ENCODE results near the gene TAF11L14. TPM values are rescaled to one million over a fixed set of nuclear protein-coding genes. Genes with fewer than 3 reads are reported as not detected.

The TAF11L14 gene
- total and polyA plus RNA-seq, 2 experiments from 2014 or later = not detected

DNA sequence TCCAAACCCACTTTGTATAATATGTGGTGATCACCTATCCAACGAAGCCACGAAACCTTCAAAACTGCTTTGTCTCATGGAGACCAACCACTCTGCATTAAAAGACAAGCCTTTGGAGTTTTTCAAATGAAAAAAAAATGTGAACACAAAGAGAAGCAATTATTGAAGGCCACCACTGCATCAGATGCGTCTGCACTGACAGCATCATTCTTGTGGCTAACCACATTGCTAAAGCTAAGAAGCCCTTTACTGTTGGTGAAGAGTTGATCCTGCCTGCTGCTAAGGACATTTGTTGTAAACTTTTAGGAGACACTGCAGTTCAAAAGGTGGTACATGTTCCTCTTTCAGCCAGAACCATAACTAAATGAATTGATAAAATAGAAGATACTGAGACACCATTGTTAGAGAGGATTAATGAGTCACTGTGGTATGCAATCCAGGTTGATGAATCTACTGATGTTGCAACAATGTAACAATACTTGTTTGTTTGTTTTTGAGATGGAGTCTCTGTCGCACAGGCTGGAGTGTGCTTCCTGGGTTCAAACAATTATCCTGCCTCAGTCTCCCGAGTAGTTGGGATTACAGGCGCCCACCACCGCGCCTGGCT, 45.4 kb downstream of the TAF11L14 start:
- H3K36me3 Mint-ChIP-seq (ENCODE audit: low read depth) = no peaks in the 10 kb centered on the region
- no peak overlapping the region; the same call in 1 of the 2 replicates for H3K27ac Mint-ChIP-seq
- no peaks in the 10 kb centered on the region for H3K27me3 Mint-ChIP-seq (ENCODE audit: insufficient read depth, low read depth, poor library complexity)
- DNase-seq (ENCODE audit: low spot score) = no peak
- no peaks in the 10 kb centered on the region for H3K9me3 Mint-ChIP-seq
- ATAC-seq = no peak
- no peaks in the 10 kb centered on the region for H3K36me3 ChIP-seq (ENCODE audit: insufficient read depth)
- H3K4me2 ChIP-seq = no peak overlapping the region
- no peaks in the 10 kb centered on the region for H3K4me1 ChIP-seq (ENCODE audit: insufficient read depth)
- no peaks in the 10 kb centered on the region for H4K20me1 ChIP-seq (replicated peaks; ENCODE audit: insufficient read depth)
- H2AFZ ChIP-seq = no peak overlapping the region
- no peak overlapping the region for H3K4me3 Mint-ChIP-seq
- H3K4me1 Mint-ChIP-seq = no peaks in the 10 kb centered on the region
- H3K9me2 ChIP-seq (ENCODE audit: insufficient read depth) = no peaks in the 10 kb centered on the region
- TF ChIP-seq CREB1 (CRISPR knock-in tag; IDR thresholded peaks at IDR 0.05; ENCODE audit: low read depth) (no peak), ZNF331 (CRISPR knock-in tag; IDR thresholded peaks at IDR 0.05; ENCODE audit: low read depth) (no peak), JUNB (IDR thresholded peaks at IDR 0.05; ENCODE audit: unreplicated experiment) (no peak), EZH2 (IDR thresholded peaks at IDR 0.05; ENCODE audit: low read depth, unreplicated experiment) (no peak), CTCF (conservative IDR thresholded peaks at IDR 0.05; ENCODE audit: low read depth in 2 of 2) (no peak), ZNF114 (CRISPR knock-in tag; IDR thresholded peaks at IDR 0.05) (no peak), EZH2phosphoT487 (IDR thresholded peaks at IDR 0.05; ENCODE audit: unreplicated experiment) (no peak), ZNF462 (CRISPR knock-in tag; IDR thresholded peaks at IDR 0.05) (no peak), NANOG (IDR thresholded peaks at IDR 0.05; ENCODE audit: borderline replicate concordance) (no peak), REST (IDR thresholded peaks at IDR 0.05; ENCODE audit: unreplicated experiment) (no peak), STAT1 (IDR thresholded peaks at IDR 0.05; ENCODE audit: unreplicated experiment) (no peak), POLR2AphosphoS5 (IDR thresholded peaks at IDR 0.05; ENCODE audit: low read depth) (no peak)
- TF ChIP-seq, protein P1, sequence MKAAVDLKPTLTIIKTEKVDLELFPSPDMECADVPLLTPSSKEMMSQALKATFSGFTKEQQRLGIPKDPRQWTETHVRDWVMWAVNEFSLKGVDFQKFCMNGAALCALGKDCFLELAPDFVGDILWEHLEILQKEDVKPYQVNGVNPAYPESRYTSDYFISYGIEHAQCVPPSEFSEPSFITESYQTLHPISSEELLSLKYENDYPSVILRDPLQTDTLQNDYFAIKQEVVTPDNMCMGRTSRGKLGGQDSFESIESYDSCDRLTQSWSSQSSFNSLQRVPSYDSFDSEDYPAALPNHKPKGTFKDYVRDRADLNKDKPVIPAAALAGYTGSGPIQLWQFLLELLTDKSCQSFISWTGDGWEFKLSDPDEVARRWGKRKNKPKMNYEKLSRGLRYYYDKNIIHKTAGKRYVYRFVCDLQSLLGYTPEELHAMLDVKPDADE (IDR thresholded peaks at IDR 0.05) = no peak
- H3K27ac ChIP-seq (ENCODE audit: low read depth) = no peak overlapping the region
- no peak overlapping the region for H3K4me3 ChIP-seq
- H3F3A ChIP-seq (replicated peaks; ENCODE audit: low read depth) = no peaks in the 10 kb centered on the region
- H3K79me2 ChIP-seq (replicated peaks; ENCODE audit: insufficient read depth) = no peaks in the 10 kb centered on the region
- no peaks in the 10 kb centered on the region for H3K27me3 ChIP-seq (ENCODE audit: insufficient read depth)
